Measurements from ENCODE around the gene NR2F1-AS1.
A peak's percentile ranks its signal among the peaks of the same experiment; 100 is the strongest.

The NR2F1-AS1 gene

GRCh38 chr5:93622240-93622885, 41.3 kb upstream of the NR2F1-AS1 start:
- ATAC-seq: peak; percentile 60

GRCh38 chr5:93621327-93621798, 40.3 kb upstream of the NR2F1-AS1 start:
- peak; percentile 91 for ATAC-seq
- 0 out of 2 replicates have a peak, but pooled peaks have one; percentile 14 for TF ChIP-seq ZFP3 (CRISPR knock-in tag; IDR thresholded peaks at IDR 0.05)
- TF ChIP-seq ESRRG (CRISPR knock-in tag; IDR thresholded peaks at IDR 0.05): no peak
- no peak for TF ChIP-seq ZNF8 (CRISPR knock-in tag; IDR thresholded peaks at IDR 0.05)
- peak; percentile 95 for TF ChIP-seq TSHZ2 (CRISPR knock-in tag; IDR thresholded peaks at IDR 0.05)
- TF ChIP-seq, protein P1, sequence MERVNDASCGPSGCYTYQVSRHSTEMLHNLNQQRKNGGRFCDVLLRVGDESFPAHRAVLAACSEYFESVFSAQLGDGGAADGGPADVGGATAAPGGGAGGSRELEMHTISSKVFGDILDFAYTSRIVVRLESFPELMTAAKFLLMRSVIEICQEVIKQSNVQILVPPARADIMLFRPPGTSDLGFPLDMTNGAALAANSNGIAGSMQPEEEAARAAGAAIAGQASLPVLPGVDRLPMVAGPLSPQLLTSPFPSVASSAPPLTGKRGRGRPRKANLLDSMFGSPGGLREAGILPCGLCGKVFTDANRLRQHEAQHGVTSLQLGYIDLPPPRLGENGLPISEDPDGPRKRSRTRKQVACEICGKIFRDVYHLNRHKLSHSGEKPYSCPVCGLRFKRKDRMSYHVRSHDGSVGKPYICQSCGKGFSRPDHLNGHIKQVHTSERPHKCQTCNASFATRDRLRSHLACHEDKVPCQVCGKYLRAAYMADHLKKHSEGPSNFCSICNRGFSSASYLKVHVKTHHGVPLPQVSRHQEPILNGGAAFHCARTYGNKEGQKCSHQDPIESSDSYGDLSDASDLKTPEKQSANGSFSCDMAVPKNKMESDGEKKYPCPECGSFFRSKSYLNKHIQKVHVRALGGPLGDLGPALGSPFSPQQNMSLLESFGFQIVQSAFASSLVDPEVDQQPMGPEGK (CRISPR knock-in tag; IDR thresholded peaks at IDR 0.05; ENCODE audit: borderline replicate concordance): peak; percentile 44; the same call in 1 of the 2 replicates

More at GRCh38 chr5:93622240-93622885, 41.3 kb upstream of the NR2F1-AS1 start:
- TF ChIP-seq ZFP30 (CRISPR knock-in tag; IDR thresholded peaks at IDR 0.05) (no peak), TCF4 (CRISPR knock-in tag; IDR thresholded peaks at IDR 0.05; ENCODE audit: borderline replicate concordance) (no peak), GLIS3 (CRISPR knock-in tag; IDR thresholded peaks at IDR 0.05) (no peak), ZNF70 (CRISPR knock-in tag; IDR thresholded peaks at IDR 0.05) (0 out of 2 replicates have a peak, but pooled peaks have one; percentile 47), ZC3H10 (CRISPR knock-in tag; IDR thresholded peaks at IDR 0.05) (no peak)
- TF ChIP-seq, protein P2, sequence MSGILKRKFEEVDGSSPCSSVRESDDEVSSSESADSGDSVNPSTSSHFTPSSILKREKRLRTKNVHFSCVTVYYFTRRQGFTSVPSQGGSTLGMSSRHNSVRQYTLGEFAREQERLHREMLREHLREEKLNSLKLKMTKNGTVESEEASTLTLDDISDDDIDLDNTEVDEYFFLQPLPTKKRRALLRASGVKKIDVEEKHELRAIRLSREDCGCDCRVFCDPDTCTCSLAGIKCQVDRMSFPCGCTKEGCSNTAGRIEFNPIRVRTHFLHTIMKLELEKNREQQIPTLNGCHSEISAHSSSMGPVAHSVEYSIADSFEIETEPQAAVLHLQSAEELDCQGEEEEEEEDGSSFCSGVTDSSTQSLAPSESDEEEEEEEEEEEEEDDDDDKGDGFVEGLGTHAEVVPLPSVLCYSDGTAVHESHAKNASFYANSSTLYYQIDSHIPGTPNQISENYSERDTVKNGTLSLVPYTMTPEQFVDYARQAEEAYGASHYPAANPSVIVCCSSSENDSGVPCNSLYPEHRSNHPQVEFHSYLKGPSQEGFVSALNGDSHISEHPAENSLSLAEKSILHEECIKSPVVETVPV (CRISPR knock-in tag; IDR thresholded peaks at IDR 0.05): no peak
- TF ChIP-seq, protein P1 (CRISPR knock-in tag; IDR thresholded peaks at IDR 0.05; ENCODE audit: borderline replicate concordance): no peak

DNA sequence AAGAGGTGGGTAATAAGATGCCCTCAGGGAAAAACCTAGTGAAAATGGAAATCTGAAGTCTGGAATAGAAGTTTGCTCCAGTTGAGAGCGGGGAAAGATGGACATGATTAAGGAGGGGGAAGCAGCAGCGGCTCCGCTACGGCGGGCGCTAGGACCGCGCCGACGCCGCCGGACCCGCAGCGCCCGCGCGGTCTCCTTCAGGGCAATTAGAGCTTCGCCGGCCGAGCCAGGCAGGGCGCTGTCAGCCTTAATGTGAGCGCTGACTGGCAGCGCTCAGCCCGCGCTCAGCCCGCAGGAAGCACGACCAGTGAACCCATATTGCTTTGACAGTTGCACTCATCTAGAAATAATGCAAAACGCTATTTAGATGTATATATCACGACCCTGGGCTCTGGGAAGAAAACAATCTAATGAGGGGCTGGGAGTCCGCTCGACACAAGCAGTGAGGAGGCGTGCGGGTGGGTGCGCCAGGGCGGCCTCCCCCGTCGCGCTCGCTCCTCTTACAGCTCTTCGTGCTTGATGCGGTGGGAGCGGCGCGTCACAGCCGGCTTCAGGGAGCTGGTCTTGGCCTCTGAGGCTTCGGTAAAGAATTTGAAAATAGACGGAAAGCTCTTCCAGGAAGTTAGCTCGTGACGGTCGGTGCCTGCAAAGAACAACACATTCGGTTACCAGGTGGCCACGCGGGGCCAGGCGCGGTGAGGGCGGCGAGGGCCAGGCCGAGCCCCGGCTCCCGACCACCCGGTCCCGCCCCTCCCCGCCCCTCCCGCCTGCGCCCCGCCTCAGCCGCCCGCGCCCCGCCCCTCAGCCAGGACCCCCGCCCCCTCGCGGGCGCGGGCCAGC, 39.7 kb upstream of the NR2F1-AS1 start:
- peak; percentile 86 for ATAC-seq
- TF ChIP-seq, protein P1 (CRISPR knock-in tag; IDR thresholded peaks at IDR 0.05; ENCODE audit: borderline replicate concordance): no peak
- TF ChIP-seq OSR1 (CRISPR knock-in tag; IDR thresholded peaks at IDR 0.05) (no peak), GLIS3 (CRISPR knock-in tag; IDR thresholded peaks at IDR 0.05) (no peak), ZC3H10 (CRISPR knock-in tag; IDR thresholded peaks at IDR 0.05) (no peak), ZNF8 (CRISPR knock-in tag; IDR thresholded peaks at IDR 0.05) (0 out of 2 replicates have a peak, but pooled peaks have one; percentile 17), PPARA (CRISPR knock-in tag; IDR thresholded peaks at IDR 0.05; ENCODE audit: borderline replicate concordance) (no peak), TSHZ2 (CRISPR knock-in tag; IDR thresholded peaks at IDR 0.05) (0 out of 2 replicates have a peak, but pooled peaks have one; percentile 33), ARNTL (CRISPR knock-in tag; IDR thresholded peaks at IDR 0.05; ENCODE audit: borderline replicate concordance, low read depth) (no peak)
